Uterus (tissue), 2 donors: ENCODE measurements around the gene DROSHA.

Experiments
- CTCF ChIP-seq, 4 experiments: fragments of 200-600 bp in 2 of 4; fragments of 450-650 bp in 2 of 4; sonication (generic) in 2 of 4; IDR thresholded peaks; one replicate each; pipeline ENCODE4 v1.5.1; 2016 to 2019; ENCODE audit warnings: antibody characterized with exemption in 4 of 4, mild to moderate bottlenecking in 2 of 4, moderate library complexity in 1 of 4
- POLR2A ChIP-seq, 2 donors: fragments of 450-650 bp; IDR thresholded peaks; one replicate each; pipeline ENCODE4 v1.6.1; 2016; ENCODE audit warnings: antibody characterized with exemption in 2 of 2, mild to moderate bottlenecking in 1 of 2, moderate library complexity in 1 of 2

GRCh38 chr5:31415960-31416359 is 115.9 kb downstream of the DROSHA start:
- no peak for TF ChIP-seq CTCF (IDR thresholded peaks at IDR 0.05)
- TF ChIP-seq POLR2A (IDR thresholded peaks at IDR 0.05), result no peak
